ENCODE data around the gene UBE2G1.

Gene UBE2G1

GRCh38 chr17:4405699-4406098, 39.2 kb upstream of the UBE2G1 start:
- no peak for TF ChIP-seq CTCF (IDR thresholded peaks at IDR 0.05; ENCODE audit: low read depth, low read length)

GRCh38 chr17:4405038-4405669, 38.7 kb upstream of the UBE2G1 start:
- DNase-seq (ENCODE audit: extremely low read depth, low read depth) = no peak
- no peak for TF ChIP-seq CTCF (IDR thresholded peaks at IDR 0.05; ENCODE audit: low read depth, low read length)

More at GRCh38 chr17:4405699-4406098, 39.2 kb upstream of the UBE2G1 start:
- DNase-seq (ENCODE audit: extremely low read depth, low read depth) = no peak

GRCh38 chr17:4397840-4398239, 31.4 kb upstream of the UBE2G1 start:
- TF ChIP-seq CTCF (IDR thresholded peaks at IDR 0.05; ENCODE audit: low read depth, low read length) = no peak
- DNase-seq (ENCODE audit: extremely low read depth, low read depth) = no peak

- no peak for DNase-seq (ENCODE audit: extremely low read depth, low read depth)
Observed at GRCh38 chr17:4395111-4395478, 28.6 kb upstream of the UBE2G1 start.

GRCh38 chr17:4394208-4395110, 28.0 kb upstream of the UBE2G1 start:
- no peak for TF ChIP-seq CTCF (IDR thresholded peaks at IDR 0.05; ENCODE audit: low read depth, low read length)
- DNase-seq (ENCODE audit: extremely low read depth, low read depth) = no peak

More at GRCh38 chr17:4395111-4395478, 28.6 kb upstream of the UBE2G1 start:
- no peak for TF ChIP-seq CTCF (IDR thresholded peaks at IDR 0.05; ENCODE audit: low read depth, low read length)

GRCh38 chr17:4393806-4394205, 27.3 kb upstream of the UBE2G1 start:
- DNase-seq (ENCODE audit: extremely low read depth, low read depth) = no peak
- TF ChIP-seq CTCF (IDR thresholded peaks at IDR 0.05; ENCODE audit: low read depth, low read length) = no peak

GRCh38 chr17:4389079-4389478, 22.6 kb upstream of the UBE2G1 start:
- no peak for TF ChIP-seq CTCF (IDR thresholded peaks at IDR 0.05; ENCODE audit: low read depth, low read length)

More at GRCh38 chr17:4389079-4389478, 22.6 kb upstream of the UBE2G1 start:
- DNase-seq (ENCODE audit: extremely low read depth, low read depth) = no peak

All from AG09319 (cell line).